IMR-90 (cell line): ENCODE results near the gene KCNK6. TPM values are rescaled to one million over a fixed set of nuclear protein-coding genes. Genes with fewer than 3 reads are reported as not detected.

Experiments used
- ATAC-seq: fragments of 200-7000 bp; cut with Tn5 transposase; 2 replicates; pipeline ENCODE4 v1.9.1; 2020; ENCODE audit warnings: low read depth, mild to moderate bottlenecking, moderate library complexity
- BruUV-seq: library from RNA; stranded (reverse); fragments of 400-500 nt; replicated peaks from 2 replicates; lab custom pipeline; 2021; lab: Mats Ljungman, UMichigan
- CTCF ChIA-PET: fragments of 300-600 bp; formaldehyde crosslinking; extraction: SDS; loops from one replicate; lab custom pipeline; 2021; ENCODE audit warnings: antibody characterized with exemption; lab: Yijun Ruan, JAX
- POLR2A ChIA-PET: fragments of 300-600 bp; sonication (Branson Sonifier 250); formaldehyde crosslinking; loops from one replicate; lab custom pipeline; 2022; ENCODE audit warnings: antibody characterized with exemption; ENCODE audit not compliant: unreplicated experiment; lab: Charles Lee
- DNase-seq: peaks from one replicate; pipeline ENCODE4 v3.0.0; 2013
- H2AFZ ChIP-seq: replicated peaks from 2 replicates; pipeline ENCODE3; 2013; ENCODE audit warnings: low read length, mild to moderate bottlenecking; ENCODE audit not compliant: poor library complexity
- H2AK5ac ChIP-seq: 2 replicates; pipeline ENCODE4 v1.6.1; 2013; ENCODE audit warnings: low read depth, low read length, inconsistent platforms
- H2AK9ac ChIP-seq: replicated peaks from 2 replicates; pipeline ENCODE3; 2013; ENCODE audit warnings: mild to moderate bottlenecking, low read depth, low read length, moderate library complexity; ENCODE audit not compliant: poor library complexity
- H2BK120ac ChIP-seq: 2 replicates; pipeline ENCODE4 v1.6.1; 2013; ENCODE audit warnings: low read depth, low read length, inconsistent platforms
- H2BK15ac ChIP-seq: 3 replicates; pipeline ENCODE4 v1.6.1; 2013; ENCODE audit warnings: low read depth, low read length, inconsistent platforms
- H2BK20ac ChIP-seq: 2 replicates; pipeline ENCODE4 v1.6.1; 2013; ENCODE audit warnings: low read depth, mild to moderate bottlenecking, inconsistent platforms, low read length, moderate library complexity
- H2BK5ac ChIP-seq: 2 replicates; pipeline ENCODE4 v1.6.1; 2013; ENCODE audit warnings: mild to moderate bottlenecking, low read depth, low read length, inconsistent platforms; ENCODE audit not compliant: poor library complexity, severe bottlenecking
- H3K14ac ChIP-seq: replicated peaks from 2 replicates; pipeline ENCODE4 v1.6.1; 2013; ENCODE audit warnings: low read depth, low read length, inconsistent platforms
- H3K18ac ChIP-seq: 2 replicates; pipeline ENCODE4 v1.6.1; 2013; ENCODE audit warnings: low read depth, low read length, control low read depth
- H3K23ac ChIP-seq: 2 replicates; pipeline ENCODE4 v1.6.1; 2013; ENCODE audit warnings: low read depth, low read length, inconsistent platforms
- H3K27ac ChIP-seq: 2 replicates; pipeline ENCODE4 v1.5.1; 2013; ENCODE audit warnings: mild to moderate bottlenecking, control low read depth, low read length; ENCODE audit not compliant: insufficient read depth
- H3K27me3 ChIP-seq: 2 replicates; pipeline ENCODE4 v1.6.1; 2013; ENCODE audit warnings: low read length; ENCODE audit not compliant: control insufficient read depth, insufficient read depth
- H3K36me3 ChIP-seq: 2 replicates; pipeline ENCODE4 v1.6.1; 2013; ENCODE audit warnings: low read length, mixed read lengths; ENCODE audit not compliant: control insufficient read depth, insufficient read depth
- H3K4ac ChIP-seq: 2 replicates; pipeline ENCODE4 v1.6.1; 2013; ENCODE audit warnings: low read depth, low read length, inconsistent platforms
- H3K4me1 ChIP-seq: 2 replicates; pipeline ENCODE4 v1.6.1; 2013; ENCODE audit warnings: low read length, mixed read lengths; ENCODE audit not compliant: control insufficient read depth, insufficient read depth
- H3K4me2 ChIP-seq: 2 replicates; pipeline ENCODE4 v1.6.1; 2013; ENCODE audit warnings: low read depth, mild to moderate bottlenecking, control low read depth, low read length, moderate library complexity
- H3K4me3 ChIP-seq: 2 replicates; pipeline ENCODE4 v1.5.1; 2013; ENCODE audit warnings: low read depth, mild to moderate bottlenecking, control low read depth, low read length, moderate library complexity; ENCODE audit not compliant: insufficient read depth
- H3K56ac ChIP-seq: 2 replicates; pipeline ENCODE4 v1.6.1; 2013; ENCODE audit warnings: low read length, inconsistent platforms; ENCODE audit not compliant: insufficient read depth; ENCODE audit errors: extremely low read depth
- H3K79me1 ChIP-seq, 2 experiments: 2 replicates each; pipeline ENCODE4 v1.6.1; 2013; ENCODE audit warnings: low read length in 2 of 2, inconsistent platforms in 1 of 2, low read depth in 1 of 2
- H3K9ac ChIP-seq: 2 replicates; pipeline ENCODE4 v1.6.1; 2013; ENCODE audit warnings: low read depth, low read length, control low read depth
- H3K9me1 ChIP-seq: 2 replicates; pipeline ENCODE4 v1.6.1; 2013; ENCODE audit warnings: low read length, inconsistent platforms; ENCODE audit not compliant: insufficient read depth
- H3K9me3 ChIP-seq: 2 replicates; pipeline ENCODE4 v1.6.1; 2013; ENCODE audit warnings: low read length; ENCODE audit not compliant: control insufficient read depth, insufficient read depth
- H4K20me1 ChIP-seq: 2 replicates; pipeline ENCODE4 v1.6.1; 2013; ENCODE audit warnings: low read length, inconsistent platforms; ENCODE audit not compliant: insufficient read depth
- H4K5ac ChIP-seq: 2 replicates; pipeline ENCODE4 v1.6.1; 2013; ENCODE audit warnings: mild to moderate bottlenecking, low read depth, low read length, control low read depth
- H4K8ac ChIP-seq, 2 experiments: 2 replicates each; pipeline ENCODE4 v1.6.1; 2013; ENCODE audit warnings: low read depth in 2 of 2, low read length in 2 of 2, control low read depth in 1 of 2, inconsistent platforms in 1 of 2
- H4K91ac ChIP-seq: 2 replicates; pipeline ENCODE4 v1.6.1; 2013; ENCODE audit warnings: low read depth, low read length, inconsistent platforms; ENCODE audit not compliant: insufficient read depth
- MAFK ChIP-seq: IDR thresholded peaks from 2 replicates; pipeline ENCODE4 v1.6.1; 2012; ENCODE audit warnings: low read depth, low read length, improper control_type of control experiment
- WGBS, 2 experiments: methylation state at CpG; one replicate each; pipeline versions ENCODE4 v1.1.5 to v1.1.7; 2013; ENCODE audit warnings: missing lambda C conversion rate in 2 of 2; ENCODE audit not compliant: insufficient read length in 1 of 2; ENCODE audit errors: extremely low coverage in 2 of 2; 5-methylcytosine and 5-hydroxymethylcytosine counted together
- dilution Hi-C: fragments of 300-500 bp; cut with HindIII; formaldehyde crosslinking; loops from one replicate; pipeline ENCODE4 v1.14.3; 2018; ENCODE audit warnings: low sequenced_read_pairs; ENCODE audit not compliant: unreplicated experiment
- in situ Hi-C: fragments of 300-500 bp; cut with MboI; formaldehyde crosslinking; loops from 3 replicates; pipeline ENCODE4 v1.14.3; 2019; ENCODE audit warnings: low sequenced_read_pairs, inconsistent platforms, mixed read lengths
- intact Hi-C: fragments of 100-400 bp; cut with micrococcal nuclease; formaldehyde crosslinking; loops from 2 replicates; pipeline ENCODE4 v1.10.0; 2022
- polyA plus RNA-seq, 3 experiments: library from polyadenylated mRNA; depleted of rRNA; stranded (reverse); fragments of >200 nt; gene quantifications; 2 replicates each; pipeline ENCODE4 v1.2.3, GENCODE V29; 2012; ENCODE audit warnings: low replicate concordance in 1 of 3
- total RNA-seq: library from RNA; depleted of rRNA; stranded (reverse); fragments of >200 nt; gene quantifications from 2 replicates; pipeline ENCODE4 v1.2.3, GENCODE V29; 2012

KCNK6 gene
- total and polyA plus RNA-seq, 2 of the 4 experiments (the other 2 are of a cell fraction): 2.7 to 4.5 TPM

- Histone ChIP-seq H3K4me1 (peaks cover 5% of the 10 kb centered on the region), H2BK120ac (0 out of 2 replicates have a peak overlapping the region, but pooled peaks have one; percentile 7), H4K20me1 (no peaks in the 10 kb centered on the region), H3K9ac (peak overlapping the region; percentile 49), H3K27ac (peak overlapping the region; percentile 57), H4K91ac (peak overlapping the region; percentile 58), H3K56ac (no peak overlapping the region), H3K36me3 (no peaks in the 10 kb centered on the region), H3K9me3 (no peaks in the 10 kb centered on the region), H3K79me1 (peaks cover 6 to 30% of the 10 kb centered on the region in 2 experiments), H2BK15ac (0 out of 3 replicates have a peak overlapping the region, but pooled peaks have one; percentile 1), H3K23ac (no peak overlapping the region), H2AFZ (peak overlapping the region; percentile 87), H4K8ac (peak overlapping the region; percentile 79 to 96; a peak in 3 of 4 replicates), H2BK20ac (0 out of 2 replicates have a peak overlapping the region, but pooled peaks have one; percentile 1), H3K27me3 (no peaks in the 10 kb centered on the region; the same call in 1 of the 2 replicates), H2AK5ac (peak overlapping the region; percentile 6; the same call in 1 of the 2 replicates), H2BK5ac (peak overlapping the region; percentile 36), H3K14ac (peak overlapping the region; percentile 66; the same call in 1 of the 2 replicates), H3K18ac (0 out of 2 replicates have a peak overlapping the region, but pooled peaks have one; percentile 18), H2AK9ac (peak overlapping the region; percentile 60), H3K9me1 (0 out of 2 replicates have a peak, but pooled peaks cover 5% of the 10 kb centered on the region), H4K5ac (peak overlapping the region; percentile 43), H3K4me3 (peak overlapping the region; percentile 32; the same call in 1 of the 2 replicates), H3K4ac (peak overlapping the region; percentile 73), H3K4me2 (peak overlapping the region; percentile 45)
- no peak for ATAC-seq
- no TSS peak for BruUV-seq
- intact Hi-C loops (no loop called here), in situ Hi-C loops (no loop called here), dilution Hi-C loops (no loop called here)
- no peak for DNase-seq
- no peak for TF ChIP-seq MAFK
- ChIA-PET POLR2A (no interaction called here), CTCF (no interaction called here)
- 42% methylated on average over 4 of the region's 8 CpGs; no CpG with 5 or more reads in 1 of the 2 experiments for WGBS, 2 experiments
Measured at GRCh38 chr19:38316477-38317067, 3.1 kb upstream of the KCNK6 start.
